Thyroid gland (tissue), 4 donors: Measurements from ENCODE around the gene FGD3.

ENCODE experiments used
- CTCF ChIP-seq, 6 experiments: fragments of 200-600 bp in 3 of 6; fragments of 450-650 bp in 3 of 6; sonication (generic) in 3 of 6; IDR thresholded peaks; one replicate each; pipeline ENCODE4 v1.5.1; 2016 to 2019; ENCODE audit warnings: antibody characterized with exemption in 6 of 6, mild to moderate bottlenecking in 2 of 6, inconsistent platforms in 1 of 6, moderate library complexity in 1 of 6
- POLR2A ChIP-seq, 2 donors: fragments of 450-650 bp; IDR thresholded peaks; one replicate each; pipeline ENCODE4 v1.6.1; 2017; ENCODE audit warnings: antibody characterized with exemption in 2 of 2, mild to moderate bottlenecking in 2 of 2, moderate library complexity in 1 of 2

GRCh38 chr9:93080406-93080805 lies 133.1 kb downstream of the FGD3 start:
- TF ChIP-seq CTCF (IDR thresholded peaks at IDR 0.05) (no peak), POLR2A (IDR thresholded peaks at IDR 0.05) (no peak)
